AG04450 (cell line): ENCODE data around the gene NBPF9. TPM values are rescaled to one million over a fixed set of nuclear protein-coding genes. Genes with fewer than 3 reads are reported as not detected.
"Not testable (repeated sequence)": the region's sequence is repeated elsewhere in the genome, so short reads cannot be mapped to it uniquely, and the experiment has no call there.

Experiments used
- CTCF ChIA-PET: fragments of 300-600, 350-600 bp; formaldehyde crosslinking; extraction: SDS; loops from one replicate; lab custom pipeline; 2022; ENCODE audit warnings: antibody characterized with exemption, inconsistent platforms; lab: Charles Lee
- POLR2A ChIA-PET: fragments of 350-600 bp; formaldehyde crosslinking; extraction: SDS; loops from one replicate; lab custom pipeline; 2021; ENCODE audit warnings: antibody characterized with exemption, inconsistent platforms; lab: Yijun Ruan, JAX
- DNase-seq: peaks from one replicate; pipeline ENCODE4 v3.0.0-alpha.2; 2011; ENCODE audit warnings: low read depth, low spot score
- H3K27ac ChIP-seq: one replicate; pipeline ENCODE4 v1.5.1; 2012; ENCODE audit warnings: low read depth, low read length, control low read depth
- H3K27me3 ChIP-seq: one replicate; pipeline ENCODE4 v1.6.0; 2012; ENCODE audit warnings: low read length; ENCODE audit not compliant: control insufficient read depth, insufficient read depth
- H3K4me3 ChIP-seq: 2 replicates; pipeline ENCODE4 v1.5.1; 2011; ENCODE audit warnings: mild to moderate bottlenecking, low read depth, low read length, control low read depth
- H3K9me3 ChIP-seq: 2 replicates; pipeline ENCODE4 v1.5.1; 2012; ENCODE audit warnings: low read length; ENCODE audit not compliant: control insufficient read depth, insufficient read depth
- polyA plus RNA-seq: library from polyadenylated mRNA; depleted of rRNA; stranded (reverse); fragments of >200 nt; gene quantifications from 2 replicates; pipeline ENCODE4 v1.2.3, GENCODE V29; 2011

NBPF9 gene
- polyA plus RNA-seq, 1 experiment, result 30.3 TPM

DNA sequence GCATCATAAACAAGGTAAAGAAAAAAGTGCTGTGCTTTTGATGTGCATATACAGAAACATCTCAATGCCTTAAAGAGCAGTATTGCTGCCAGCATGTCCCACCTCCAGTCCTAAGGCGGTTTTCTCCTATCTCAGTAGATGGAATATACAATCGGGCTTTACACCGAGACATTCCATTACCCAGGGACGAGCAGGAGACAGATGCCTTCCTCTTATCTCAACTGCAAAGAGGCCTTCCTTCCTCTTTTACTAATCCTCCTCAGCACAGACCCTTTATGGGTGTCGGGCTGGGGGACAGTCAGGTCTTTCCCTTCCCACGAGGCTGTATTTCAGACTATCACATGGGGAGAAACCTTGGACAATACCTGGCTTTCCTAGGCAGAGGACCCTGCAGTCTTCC, 10.2 kb downstream of the NBPF9 start:
- CTCF ChIA-PET, H3K27ac ChIP-seq, DNase-seq, H3K9me3 ChIP-seq, H3K27me3 ChIP-seq, POLR2A ChIA-PET, H3K4me3 ChIP-seq: not testable (repeated sequence)

DNA sequence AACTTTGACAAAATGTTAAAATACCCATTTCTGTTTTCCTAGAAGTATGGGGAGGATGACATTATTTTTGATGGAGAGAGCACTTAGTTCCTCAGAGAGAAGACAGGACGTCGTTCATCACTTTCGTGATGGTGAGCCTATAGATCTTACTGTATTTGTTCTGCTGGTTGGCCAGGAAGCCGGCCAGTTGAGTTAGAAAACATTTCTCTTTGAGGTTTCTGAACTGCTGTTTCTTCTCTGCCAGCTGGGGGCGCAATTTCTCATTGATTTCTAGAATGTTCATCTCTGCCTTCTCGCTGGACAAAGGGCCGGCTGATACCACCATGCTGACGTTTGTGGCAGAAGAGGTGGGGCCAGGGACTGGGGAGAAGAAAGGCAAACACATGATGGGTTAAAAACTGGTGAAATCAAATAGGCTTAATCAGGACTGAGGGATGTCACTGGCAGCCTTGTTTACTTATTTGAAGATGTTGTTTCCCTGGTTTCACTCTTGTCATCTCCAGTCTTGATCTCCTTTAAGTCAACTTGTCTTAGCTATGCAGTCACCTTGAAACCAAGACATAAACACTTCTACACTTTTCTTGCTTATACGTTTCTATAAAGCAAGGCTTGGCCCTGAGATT, 27.7 kb downstream of the NBPF9 start:
- POLR2A ChIA-PET, H3K4me3 ChIP-seq, CTCF ChIA-PET, DNase-seq, H3K27me3 ChIP-seq, H3K9me3 ChIP-seq, H3K27ac ChIP-seq: not testable (repeated sequence)

DNA sequence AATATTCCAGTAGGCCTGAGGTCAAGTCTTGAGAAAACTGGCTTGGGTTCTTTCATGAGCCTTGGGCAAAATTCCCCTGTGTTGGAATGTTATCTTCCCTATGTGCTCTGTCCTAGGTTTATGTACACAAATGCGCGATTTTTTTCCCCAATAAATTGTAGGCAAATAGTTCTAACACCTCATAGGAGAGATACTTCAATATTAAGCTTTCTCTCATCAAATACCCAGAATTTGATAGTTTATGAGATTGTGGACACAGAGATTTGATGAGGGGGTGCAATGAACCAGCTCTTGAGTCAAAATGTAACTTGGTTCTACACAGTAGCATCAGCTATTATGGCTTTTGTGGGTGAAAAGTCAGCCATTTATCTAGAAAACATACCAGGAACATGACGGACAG, 38.7 kb downstream of the NBPF9 start:
- POLR2A ChIA-PET, H3K9me3 ChIP-seq, CTCF ChIA-PET, H3K4me3 ChIP-seq, H3K27me3 ChIP-seq, H3K27ac ChIP-seq, DNase-seq: not testable (repeated sequence)

DNA sequence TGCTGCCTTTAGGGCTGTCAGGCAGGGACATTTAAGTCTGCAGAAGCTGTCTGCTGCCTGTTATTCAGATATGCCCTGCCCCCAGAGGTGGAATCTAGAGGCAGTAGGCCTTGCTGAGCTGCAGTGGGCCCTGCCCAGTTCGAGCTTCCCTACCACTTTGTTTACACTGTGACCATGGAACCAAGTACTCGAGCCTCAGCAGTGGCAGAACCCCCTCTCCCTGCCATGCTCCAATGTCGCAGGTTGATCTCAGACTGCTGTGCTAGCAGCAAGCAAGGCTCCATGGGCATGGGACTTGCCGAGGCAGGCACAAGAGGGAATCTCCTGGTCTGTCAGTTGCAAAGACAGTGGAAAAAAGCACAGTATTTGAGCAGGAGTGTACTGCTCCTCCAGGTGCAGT, 60.3 kb downstream of the NBPF9 start:
- CTCF ChIA-PET, POLR2A ChIA-PET: not testable (repeated sequence)

DNA sequence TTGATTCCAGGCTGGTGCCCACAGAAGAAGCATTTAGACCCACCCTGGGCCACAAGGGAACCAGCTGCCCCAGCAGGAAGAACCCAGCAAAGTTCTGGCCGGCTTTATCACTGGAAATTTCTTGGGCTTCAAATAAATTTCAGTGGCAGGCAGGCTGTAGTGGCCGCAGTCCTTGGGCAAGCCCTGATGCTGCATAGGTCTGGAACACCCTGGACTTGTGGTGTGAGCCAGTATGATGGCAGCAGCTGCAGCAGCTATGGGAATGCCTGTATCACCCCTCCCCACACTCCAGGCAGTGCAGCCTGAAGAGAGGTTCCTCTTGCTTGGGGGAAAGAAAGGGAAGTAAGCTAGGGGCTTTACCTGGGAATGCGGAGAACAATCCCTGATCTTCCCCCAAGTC, 69.4 kb downstream of the NBPF9 start:
- H3K9me3 ChIP-seq, H3K4me3 ChIP-seq, H3K27ac ChIP-seq, H3K27me3 ChIP-seq, DNase-seq, CTCF ChIA-PET, POLR2A ChIA-PET: not testable (repeated sequence)

More for the DNA sequence above, 60.3 kb downstream of the NBPF9 start:
- H3K27ac ChIP-seq, H3K9me3 ChIP-seq, DNase-seq, H3K27me3 ChIP-seq, H3K4me3 ChIP-seq: not testable (repeated sequence)

DNA sequence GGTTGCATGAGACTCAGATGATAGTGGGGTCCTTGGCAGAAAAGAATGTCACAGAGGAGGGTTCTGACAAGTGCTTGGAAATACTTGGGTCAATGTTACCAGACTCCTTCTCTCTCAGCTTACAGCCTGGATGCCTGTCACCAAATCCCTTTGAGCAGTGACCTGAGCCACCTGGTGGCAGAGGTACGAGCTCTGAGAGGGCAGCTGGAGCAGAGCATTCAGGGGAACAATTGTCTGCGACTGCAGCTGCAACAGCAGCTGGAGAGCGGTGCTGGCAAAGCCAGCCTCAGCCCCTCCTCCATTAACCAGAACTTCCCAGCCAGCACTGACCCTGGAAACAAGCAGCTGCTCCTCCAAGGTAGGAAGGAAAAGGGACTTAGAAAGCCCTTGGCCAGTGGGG, 79.0 kb downstream of the NBPF9 start:
- CTCF ChIA-PET, POLR2A ChIA-PET, H3K4me3 ChIP-seq, H3K27me3 ChIP-seq, H3K9me3 ChIP-seq, H3K27ac ChIP-seq, DNase-seq: not testable (repeated sequence)

DNA sequence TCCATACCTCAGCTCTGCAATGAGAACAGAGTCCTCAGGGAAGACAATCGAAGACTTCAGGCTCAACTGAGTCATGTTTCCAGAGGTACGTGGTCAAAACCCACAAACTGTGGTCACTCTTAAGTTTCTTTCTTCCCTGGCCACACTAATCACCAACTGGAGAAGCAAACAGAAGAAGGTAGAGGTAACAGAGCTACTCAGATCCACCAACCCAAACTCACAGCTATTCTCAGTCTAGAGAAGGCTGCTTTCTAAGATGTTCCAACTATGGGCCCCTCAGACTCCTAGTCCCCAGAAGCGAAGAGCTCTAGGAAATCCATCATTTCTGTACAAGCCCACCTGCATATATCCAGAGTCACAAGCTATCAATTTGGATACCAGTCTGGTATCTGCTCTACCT, 84.8 kb downstream of the NBPF9 start:
- H3K27ac ChIP-seq, H3K4me3 ChIP-seq, H3K27me3 ChIP-seq, POLR2A ChIA-PET, H3K9me3 ChIP-seq, DNase-seq, CTCF ChIA-PET: not testable (repeated sequence)

DNA sequence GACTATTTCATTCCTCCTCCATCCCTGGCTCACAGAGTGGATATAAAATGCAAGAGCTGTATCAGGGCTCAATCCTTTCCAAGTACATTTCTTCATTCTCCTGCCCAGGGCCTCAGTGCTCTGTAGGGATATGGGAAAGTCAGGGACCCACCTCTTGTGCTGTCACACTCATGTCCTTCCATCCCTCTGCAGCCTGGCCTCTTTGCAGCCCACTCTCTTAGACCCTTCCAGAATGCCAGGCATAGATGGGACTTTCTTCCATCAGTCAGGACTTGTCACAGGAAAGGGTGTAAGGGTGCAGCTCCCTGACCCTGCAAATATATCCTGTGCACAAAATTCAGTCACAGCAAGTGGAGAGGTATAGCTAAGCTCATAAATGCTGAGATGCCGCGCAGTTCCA, 86.7 kb downstream of the NBPF9 start:
- POLR2A ChIA-PET, H3K4me3 ChIP-seq: not testable (repeated sequence)

DNA sequence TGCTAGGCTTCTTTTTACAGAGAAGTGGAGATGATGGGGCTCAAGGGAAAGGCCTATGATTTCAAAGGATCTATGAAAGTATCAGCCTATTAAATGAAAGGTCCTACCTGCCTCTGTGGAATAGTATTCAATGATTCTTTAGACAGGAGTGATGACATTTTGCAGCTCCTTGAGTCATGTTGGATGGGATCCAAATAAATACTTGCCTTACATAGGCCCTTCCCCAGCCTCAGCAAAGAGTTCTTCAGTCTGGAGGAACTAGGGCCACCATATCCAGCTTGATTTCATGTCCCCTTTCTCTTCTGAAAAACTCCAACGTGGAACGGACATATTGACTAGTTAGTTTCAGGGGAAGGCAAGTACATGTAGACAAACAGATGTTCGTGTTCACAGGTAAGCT, 87.8 kb downstream of the NBPF9 start:
- POLR2A ChIA-PET, CTCF ChIA-PET, H3K9me3 ChIP-seq, H3K27me3 ChIP-seq, DNase-seq, H3K4me3 ChIP-seq, H3K27ac ChIP-seq: not testable (repeated sequence)

More for the DNA sequence above, 86.7 kb downstream of the NBPF9 start:
- H3K9me3 ChIP-seq, H3K27ac ChIP-seq, DNase-seq, CTCF ChIA-PET, H3K27me3 ChIP-seq: not testable (repeated sequence)

DNA sequence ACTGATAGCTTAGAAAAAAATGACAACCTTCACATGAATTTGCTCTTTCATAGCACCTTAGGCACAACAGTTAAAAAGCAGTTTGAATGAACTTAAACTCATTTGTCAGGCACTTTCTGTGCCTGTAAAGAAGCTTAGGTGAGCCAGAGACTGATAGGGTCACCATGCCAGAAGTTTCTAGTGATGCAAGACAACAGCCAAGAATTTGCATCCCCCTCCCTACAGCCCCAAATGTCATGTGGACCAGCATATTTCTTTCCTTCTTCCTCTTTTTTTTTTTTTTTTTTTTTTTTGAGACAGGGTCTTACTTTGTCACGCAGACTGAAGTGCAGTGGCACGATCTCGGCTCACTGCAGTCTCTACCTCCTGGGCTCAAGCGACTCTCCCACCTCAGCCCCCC, 89.8 kb downstream of the NBPF9 start:
- POLR2A ChIA-PET, H3K9me3 ChIP-seq, H3K27ac ChIP-seq, CTCF ChIA-PET, H3K4me3 ChIP-seq, DNase-seq, H3K27me3 ChIP-seq: not testable (repeated sequence)

DNA sequence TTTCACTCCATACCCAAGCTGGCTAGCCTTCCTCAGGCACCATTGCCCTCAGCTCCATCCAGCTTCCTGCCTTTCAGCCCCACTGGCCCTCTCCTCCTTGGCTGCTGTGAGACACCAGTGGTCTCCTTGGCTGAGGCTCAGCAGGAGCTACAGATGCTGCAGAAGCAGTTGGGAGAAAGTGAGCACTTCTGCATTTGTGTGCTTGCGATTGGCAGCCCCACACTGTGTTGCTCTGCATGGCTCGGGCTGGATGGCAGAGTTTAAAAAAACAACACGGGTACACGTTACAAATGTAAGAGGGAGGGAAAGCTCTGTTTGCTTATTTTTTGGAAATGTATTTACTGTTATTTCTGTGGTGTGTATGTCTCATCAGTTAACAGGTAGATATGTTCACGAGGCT, 90.8 kb downstream of the NBPF9 start:
- H3K27ac ChIP-seq, H3K27me3 ChIP-seq, DNase-seq, H3K4me3 ChIP-seq, POLR2A ChIA-PET, H3K9me3 ChIP-seq, CTCF ChIA-PET: not testable (repeated sequence)

DNA sequence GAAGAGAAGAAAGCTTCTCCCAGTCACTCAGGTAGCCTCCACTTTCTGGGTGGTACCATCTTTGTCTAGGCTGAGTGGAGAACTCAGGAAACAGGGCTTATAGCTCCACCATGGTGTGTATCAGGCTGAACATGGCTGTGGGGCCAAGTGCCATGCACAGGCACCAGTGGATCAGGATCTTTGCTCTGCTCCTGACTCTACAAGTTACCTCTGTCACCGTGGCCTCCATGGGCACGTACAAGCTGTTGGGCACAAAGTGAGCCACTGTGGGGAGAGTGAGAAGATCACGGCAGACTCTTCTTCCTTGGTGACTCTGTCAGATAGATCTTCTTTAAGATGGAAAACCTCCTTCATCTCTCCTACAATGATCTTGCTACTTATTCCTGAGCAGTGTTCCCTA, 93.6 kb downstream of the NBPF9 start:
- POLR2A ChIA-PET, H3K4me3 ChIP-seq, H3K9me3 ChIP-seq, H3K27ac ChIP-seq, DNase-seq, CTCF ChIA-PET, H3K27me3 ChIP-seq: not testable (repeated sequence)

DNA sequence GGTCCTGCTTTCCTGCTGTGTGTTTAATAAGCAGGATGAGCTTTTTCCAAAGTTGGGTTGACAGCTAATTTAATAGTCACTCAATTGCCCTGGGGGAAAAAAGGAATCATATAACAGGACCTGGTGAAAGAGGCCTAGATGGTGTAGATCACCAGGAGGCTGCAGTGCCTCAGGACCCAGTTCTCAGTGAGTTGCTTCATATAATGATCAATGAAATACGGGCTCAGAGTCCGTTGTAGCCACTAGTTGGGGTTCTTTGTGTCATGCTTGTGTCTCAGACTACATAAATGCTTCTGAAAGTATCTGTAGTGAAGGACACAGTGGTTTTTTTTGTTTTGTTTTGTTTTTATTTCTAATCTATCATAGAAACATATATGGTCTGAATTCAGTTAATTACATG, 94.6 kb downstream of the NBPF9 start:
- CTCF ChIA-PET, H3K27me3 ChIP-seq, POLR2A ChIA-PET: not testable (repeated sequence)

More for the DNA sequence above, 94.6 kb downstream of the NBPF9 start:
- H3K27ac ChIP-seq, H3K4me3 ChIP-seq, DNase-seq, H3K9me3 ChIP-seq: not testable (repeated sequence)
